NK-92 (cell line): ENCODE results near the gene RPS27L.
"Not testable (repeated sequence)": the region's sequence is repeated elsewhere in the genome, so short reads cannot be mapped to it uniquely, and the experiment has no call there.

ENCODE experiments used
- DNase-seq: peaks from one replicate; lab custom pipeline; 2025; ENCODE audit not compliant: unreplicated experiment; lab: John Stamatoyannopoulos, UW

The RPS27L gene

DNA sequence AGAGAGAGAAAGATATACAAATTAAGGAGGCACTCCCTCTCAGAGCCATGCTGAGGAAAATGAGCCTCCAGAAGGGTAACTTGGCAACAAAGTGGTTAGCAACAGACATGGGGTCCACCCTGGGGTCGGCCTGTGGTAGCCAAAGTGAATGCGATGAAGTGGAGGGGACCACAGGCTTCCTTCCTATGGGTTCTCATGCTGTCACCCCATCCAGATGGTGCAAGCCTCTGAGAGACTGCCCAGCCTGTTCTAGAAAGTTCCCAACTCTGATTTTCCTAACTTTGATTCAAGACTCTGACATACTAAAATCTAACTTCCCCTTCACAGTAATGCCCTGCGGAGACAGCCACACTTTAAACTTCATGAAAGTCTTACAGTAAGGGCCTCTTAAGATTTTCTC is 53.9 kb downstream of the RPS27L start:
- no peak for DNase-seq

DNA sequence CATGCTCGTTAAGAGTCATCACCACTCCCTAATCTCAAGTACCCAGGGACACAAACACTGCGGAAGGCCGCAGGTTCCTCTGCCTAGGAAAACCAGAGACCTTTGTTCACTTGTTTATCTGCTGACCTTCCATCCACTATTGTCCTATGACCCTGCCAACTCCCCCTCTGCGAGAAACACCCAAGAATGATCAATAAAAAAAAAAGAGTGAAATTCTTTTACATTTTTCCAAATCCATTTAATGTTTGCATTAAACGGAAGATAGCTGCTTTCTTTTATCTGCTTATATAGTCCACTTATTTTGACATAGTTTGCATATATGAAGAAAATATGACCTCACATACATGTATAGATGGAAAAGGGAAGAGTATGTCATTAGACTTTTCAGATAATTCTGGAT is 57.7 kb downstream of the RPS27L start:
- not testable (repeated sequence) for DNase-seq

DNA sequence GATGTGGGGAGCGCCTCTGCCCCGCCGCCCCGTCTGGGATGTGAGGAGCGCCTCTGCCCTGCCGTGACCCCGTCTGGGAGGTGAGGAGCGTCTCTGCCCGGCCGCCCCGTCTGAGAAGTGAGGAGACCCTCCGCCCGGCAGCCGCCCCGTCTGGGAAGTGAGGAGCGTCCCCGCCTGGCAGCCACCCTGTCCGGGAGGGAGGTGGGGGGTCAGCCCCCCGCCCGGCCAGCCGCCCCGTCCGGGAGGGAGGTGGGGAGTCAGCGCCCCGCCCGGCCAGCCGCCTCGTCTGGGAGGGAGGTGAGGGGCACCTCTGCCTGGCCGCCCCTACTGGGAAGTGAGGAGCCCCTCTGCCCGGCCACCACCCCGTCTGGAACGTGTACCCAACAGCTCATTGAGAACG is 58.4 kb downstream of the RPS27L start:
- DNase-seq = not testable (repeated sequence)
